Stromal cell of bone marrow (primary cell): Measurements from ENCODE around the gene TTC21B.
A peak's percentile ranks its signal among the peaks of the same experiment; 100 is the strongest.

ENCODE experiments used
- DNase-seq: peaks from one replicate; pipeline ENCODE4 v3.0.0-alpha.2; 2012; ENCODE audit warnings: low read depth

TTC21B gene

DNA sequence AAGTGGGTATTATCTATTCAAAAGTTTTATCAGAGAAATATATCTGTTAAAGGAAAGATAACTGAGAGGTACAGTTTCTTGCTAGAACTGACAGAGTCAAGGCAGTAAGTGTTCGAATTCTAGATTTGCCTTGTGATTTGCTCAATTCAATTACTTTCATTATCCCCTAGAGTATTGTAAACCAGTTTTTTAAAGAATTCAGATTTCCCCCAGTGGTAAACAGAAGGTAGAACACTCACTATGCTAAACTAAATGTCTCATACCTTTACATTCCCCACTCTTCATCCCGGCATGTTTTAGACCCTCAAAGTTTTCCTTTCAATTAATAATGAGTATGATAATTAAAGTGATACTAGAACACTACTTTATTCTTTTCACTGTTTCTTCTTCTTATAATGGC, 28.6 kb downstream of the TTC21B start:
- no peak for DNase-seq

DNA sequence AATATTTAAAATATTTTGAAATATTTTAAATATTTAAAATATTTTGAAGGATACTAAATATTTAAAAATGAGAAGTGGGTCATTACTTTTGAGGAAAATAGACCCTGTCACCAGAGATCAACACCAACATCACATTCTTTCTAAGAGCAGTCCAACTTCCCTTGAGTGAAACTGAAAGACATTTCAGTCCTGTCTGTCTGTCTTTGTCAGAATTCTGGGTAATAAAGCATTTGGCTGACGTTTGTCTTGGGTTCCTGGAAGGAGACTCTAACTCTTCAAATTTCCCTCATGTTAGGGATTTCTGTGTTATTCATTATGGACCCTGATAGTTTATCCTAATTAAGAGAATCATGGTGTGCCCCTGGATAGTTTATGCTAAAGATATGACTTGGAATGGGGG, 32.8 kb downstream of the TTC21B start:
- DNase-seq = no peak

DNA sequence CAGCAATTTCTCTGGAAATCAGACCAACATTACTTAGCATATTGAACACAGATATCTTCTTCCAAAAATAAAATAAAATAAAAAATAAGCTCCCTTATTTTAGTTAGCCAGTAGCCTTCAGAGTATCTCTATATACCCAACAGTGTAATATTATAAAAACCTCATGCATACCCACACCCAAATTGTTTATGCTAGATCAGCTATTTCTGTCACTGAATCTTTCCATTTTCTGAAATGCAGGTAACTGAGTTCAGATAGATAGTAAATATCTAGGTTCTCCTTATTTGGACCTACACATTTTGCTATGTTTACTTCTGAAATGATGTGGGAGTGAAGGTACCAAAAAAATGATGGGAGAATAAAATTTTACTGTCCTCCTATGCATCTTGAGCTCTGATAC, 39.9 kb downstream of the TTC21B start:
- no peak for DNase-seq

DNA sequence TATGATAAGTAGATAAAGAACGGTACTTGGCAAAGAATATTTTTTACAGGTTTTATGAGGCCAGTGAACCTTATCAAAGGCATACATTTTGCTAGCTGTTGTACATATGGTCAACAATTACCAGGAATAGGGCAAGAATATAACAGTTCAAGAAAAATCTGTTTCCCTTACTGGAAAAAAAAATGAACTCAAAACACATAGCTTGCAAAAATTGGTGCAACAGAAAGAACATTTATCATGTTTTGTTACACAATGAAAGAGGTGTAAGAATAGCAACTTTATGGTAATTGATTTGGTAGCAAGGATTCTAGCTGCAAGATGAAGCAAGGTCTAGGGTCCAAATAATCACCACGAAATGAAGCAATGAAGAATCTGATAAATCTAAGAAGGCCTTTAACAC, 41.6 kb downstream of the TTC21B start:
- no peak for DNase-seq

DNA sequence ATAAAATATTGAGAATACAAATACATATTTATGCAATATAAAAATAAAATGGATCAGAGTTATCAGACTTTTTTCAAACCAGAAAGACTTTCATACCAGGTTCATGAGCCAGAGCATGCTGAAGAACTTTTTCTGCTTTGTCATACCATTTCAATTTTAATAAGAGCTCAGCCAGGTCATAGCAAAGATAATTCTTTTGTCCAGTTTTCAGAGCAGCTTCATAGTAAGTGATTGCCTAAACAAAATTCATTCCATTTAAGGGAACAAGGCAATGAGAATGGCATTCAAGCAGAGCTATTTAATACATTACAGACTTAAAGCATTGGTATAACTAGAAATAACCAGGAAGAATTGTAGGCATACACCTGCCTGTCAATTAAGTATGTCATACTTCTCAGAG, 42.3 kb downstream of the TTC21B start:
- peak; percentile 28 for DNase-seq

DNA sequence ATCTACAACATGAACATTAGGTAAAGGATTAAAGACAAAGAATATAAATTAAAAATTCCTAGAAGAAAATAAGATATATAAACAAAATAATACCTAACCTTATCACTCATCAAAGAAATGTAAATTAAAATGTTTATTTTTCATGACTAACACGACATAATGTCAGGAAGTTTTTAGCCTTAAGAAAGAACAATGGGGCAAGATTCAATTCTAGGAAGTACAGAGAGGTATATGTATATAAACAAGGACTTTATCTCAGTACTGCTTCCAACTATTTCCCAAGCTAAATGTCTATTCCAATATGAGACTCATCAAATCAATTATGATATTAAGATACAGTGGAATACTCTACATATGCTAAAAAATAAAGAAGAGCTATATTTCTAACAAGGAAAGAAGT, 44.1 kb downstream of the TTC21B start:
- no peak for DNase-seq

DNA sequence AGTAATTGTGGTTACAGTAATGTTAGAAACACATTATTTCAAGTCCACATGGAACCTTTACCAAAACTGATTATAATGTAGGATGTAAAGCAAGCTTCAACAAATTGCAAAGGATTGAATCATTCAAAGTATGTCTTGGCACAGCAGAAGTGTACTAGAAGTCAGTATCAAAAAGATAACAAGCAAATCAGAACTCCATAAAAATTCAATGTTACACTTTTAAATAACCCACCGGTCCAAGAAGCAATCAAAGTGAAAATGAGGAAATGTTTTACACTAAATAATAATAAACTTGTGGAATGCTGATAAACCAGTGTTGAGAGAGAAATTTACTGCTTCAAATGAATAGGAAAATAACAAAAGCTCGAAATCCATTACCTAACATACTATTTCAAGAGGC, 47.7 kb downstream of the TTC21B start:
- DNase-seq = no peak

DNA sequence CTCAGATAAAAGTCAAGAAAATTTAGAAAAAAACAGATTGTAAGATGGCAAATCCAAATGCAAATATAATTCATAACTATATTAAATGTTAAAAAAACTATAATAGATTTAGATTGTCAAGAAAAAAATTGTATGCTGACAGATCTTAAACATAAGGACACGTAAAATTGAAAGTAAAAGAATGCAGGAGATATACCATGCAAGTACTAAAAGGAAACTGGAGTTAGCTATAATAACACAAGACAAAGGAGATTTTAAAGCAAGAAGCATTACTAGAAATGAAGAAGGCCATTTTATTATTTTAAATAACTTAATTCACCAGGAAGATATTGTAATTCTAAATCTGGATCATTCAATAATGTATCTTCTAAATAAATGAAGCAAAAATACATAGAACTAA, 48.3 kb downstream of the TTC21B start:
- DNase-seq = no peak

DNA sequence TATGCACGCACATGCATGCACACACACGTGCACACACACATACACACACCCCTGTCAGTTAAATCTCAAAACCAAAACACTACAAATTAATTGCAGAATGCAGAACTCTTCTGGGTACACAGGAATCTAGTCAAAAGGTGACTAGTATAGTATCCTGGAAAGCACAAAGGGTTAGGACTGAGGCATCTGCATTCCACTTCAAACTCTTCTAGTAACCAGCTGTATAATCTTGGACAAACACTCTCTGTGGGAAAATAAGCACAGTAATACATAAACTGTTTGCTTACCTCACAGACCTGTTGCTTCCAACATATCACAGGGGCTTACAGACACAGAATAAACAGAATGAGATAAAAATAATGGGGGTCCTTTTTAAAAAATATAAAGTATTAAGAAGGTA, 49.1 kb downstream of the TTC21B start:
- DNase-seq = no peak

DNA sequence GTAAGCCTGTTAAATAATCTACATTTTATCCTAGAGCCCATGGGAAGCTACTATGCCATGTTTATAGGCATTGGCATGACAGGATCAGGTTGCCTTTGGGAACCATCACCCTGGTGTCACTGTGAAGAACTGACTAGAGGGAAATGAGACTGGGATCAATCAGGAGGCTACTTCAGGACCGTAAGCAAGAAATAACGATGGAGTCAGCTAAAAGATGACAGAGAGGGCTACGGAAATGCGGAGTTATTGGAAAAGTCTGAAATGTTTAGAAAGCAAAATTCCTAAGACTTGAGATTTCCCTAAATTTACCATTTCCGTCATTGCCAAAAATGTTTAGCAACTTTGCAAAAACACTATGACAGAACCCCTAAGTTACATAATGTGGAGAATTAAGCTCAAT, 50.2 kb downstream of the TTC21B start:
- no peak for DNase-seq

DNA sequence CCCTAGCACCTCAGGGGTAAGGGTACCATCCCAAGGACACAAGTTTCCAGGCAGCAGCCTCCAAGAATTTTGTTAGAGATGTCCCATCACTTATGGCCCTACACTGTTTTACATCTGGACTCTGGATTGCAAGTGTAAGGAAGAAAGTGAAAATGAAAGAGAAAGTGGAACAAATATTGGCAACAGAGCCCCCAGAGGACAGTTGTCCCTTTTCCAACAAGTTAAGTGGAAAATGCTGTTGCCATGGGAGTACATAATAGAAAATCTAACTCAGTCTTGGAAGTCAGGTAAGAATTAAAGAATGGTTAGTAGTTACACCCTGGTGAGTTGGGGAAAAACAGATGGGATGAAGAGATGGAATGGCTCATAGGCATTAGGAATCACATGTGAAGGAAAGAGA, 50.6 kb downstream of the TTC21B start:
- peak; percentile 13 for DNase-seq

DNA sequence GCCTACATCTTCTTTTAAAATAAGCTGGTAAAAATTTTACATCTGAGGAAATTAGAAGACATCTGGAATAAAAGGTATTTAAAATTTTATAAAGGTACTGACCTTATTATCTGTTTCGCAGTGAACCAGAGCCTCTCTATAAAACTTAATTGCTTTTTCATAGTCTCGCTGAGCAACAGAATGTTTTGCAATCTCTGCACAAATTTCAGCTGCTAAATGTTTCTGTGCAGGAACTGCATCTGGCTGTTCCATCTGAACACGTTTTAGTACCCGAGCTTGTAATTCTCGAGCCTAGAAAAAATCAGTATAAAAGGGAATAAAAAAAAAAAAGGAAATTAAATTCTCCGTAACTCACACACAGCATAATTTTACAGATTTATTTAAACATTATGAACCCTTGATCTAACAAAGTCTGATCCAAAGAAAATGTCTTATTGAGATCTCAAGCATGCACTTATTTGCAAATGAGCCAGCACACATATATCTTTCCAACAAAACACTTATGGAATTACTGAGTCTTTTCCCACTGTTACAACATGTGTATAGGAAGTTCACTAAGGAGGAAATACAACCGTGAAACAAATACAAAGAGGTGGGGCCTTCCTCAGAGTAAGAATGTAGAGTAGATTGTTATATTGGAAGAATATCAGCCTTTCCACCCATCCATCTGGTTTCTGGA, 51.8 kb downstream of the TTC21B start:
- DNase-seq = no peak

DNA sequence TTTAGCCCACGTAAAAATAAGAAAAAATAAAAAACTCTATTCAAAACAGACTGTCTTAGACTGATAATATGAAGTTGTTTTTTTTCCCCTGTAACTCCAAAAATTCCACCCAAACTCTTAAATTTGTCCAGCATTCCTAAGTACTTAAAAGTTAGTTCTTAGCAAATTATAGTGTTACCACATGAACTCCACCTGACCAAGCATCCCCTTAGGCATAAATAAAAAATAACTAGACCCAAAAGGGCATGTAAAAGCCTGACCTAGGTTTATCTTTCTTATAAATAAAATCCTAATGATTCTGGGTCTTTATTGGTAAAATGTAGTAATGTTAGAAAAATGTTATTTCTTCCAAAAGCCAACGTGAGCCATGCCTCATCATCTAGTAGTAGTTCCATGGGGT, 54.3 kb downstream of the TTC21B start:
- no peak for DNase-seq

DNA sequence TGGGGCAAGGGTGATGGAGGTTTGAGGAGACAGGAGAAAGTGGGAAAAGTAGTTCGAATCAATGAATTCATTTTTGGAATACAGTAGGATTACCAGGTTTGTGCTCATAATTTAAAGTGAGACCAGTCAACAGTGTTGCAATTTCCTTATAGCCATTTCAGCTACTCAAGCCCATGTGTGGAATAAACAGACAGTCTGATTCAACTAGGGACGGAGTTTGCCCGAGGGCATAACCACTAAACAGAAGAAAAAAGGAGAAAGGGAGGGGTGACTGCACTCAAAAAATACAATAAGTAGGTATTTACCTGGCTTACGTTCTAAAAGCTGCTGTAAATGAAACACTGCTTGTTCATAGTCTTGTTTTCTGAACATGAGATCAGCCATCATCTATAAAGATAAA, 55.2 kb downstream of the TTC21B start:
- no peak for DNase-seq

DNA sequence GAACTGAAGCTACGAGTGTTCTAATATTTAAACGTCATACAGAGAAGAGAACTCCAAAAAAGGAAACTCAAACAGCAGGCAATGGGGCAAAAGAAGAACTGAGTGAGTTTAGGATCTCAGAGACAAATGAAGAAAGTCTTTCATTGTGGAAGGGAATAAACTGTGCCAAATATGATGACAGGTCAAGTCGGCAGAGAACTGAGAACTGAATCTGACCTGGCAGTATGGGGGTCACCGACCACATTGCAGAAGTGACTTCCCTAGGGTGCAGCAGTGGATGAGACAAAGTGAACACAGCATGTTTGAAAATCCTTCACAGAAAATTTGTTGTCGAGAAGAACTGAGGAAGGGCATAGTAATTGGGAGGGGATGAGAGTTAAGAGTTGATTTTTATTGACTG, 55.9 kb downstream of the TTC21B start:
- DNase-seq = no peak

DNA sequence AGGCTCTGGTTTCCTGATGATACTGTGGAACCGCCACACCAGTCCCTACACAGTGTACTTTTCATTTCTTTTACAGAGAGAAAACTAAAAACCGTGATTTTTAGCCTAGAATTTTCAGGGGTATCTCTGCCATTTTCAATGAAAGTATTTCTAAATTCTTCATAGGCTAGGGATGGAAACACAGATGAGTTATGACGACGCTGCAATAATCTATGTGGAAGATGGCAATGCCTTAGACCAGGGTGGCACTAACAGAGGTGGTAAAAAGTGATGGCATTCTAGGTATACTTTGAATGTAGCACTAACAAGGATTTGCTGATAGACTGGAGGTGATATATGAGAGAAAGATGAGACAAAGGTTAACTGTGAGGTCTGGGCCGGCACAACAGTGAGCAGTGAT, 56.5 kb downstream of the TTC21B start:
- DNase-seq = no peak

DNA sequence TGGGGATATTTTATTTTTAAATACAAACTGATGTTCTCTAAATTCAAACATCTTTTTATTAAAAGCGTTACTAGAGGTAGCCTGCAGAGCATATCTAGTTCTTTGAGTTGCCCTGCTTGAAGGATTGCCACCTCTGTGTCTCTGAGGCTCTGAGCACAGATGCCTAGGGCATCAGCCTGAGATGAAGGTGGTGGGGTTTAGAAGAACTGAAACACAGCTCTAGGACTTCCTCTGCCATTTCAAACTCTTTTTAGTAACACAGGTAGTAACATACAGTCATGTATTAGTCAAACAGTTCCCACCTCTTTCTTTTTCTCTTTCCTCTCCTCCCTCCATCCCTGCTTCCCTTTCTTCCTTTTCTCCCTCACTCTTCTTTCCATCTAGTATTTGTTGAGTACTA, 57.6 kb downstream of the TTC21B start:
- no peak for DNase-seq

DNA sequence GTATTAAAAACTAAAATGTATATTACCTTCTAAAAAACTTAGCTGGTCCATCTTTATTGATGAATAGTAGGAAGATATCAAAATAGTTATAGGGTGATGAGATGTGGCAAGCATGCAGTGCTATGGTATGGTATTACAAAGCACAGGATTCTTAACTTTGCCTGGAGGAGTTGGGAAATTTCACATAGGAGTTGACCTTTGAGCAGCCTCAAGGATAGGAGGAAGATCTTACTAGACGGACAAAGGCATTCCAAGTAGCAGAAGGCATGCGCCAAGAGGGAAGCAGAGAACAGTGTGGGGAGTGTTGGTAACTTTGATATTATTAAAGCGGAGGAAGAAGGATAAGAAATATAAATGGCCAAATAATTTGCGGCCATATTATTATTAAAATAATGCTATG, 60.0 kb downstream of the TTC21B start:
- DNase-seq = no peak

DNA sequence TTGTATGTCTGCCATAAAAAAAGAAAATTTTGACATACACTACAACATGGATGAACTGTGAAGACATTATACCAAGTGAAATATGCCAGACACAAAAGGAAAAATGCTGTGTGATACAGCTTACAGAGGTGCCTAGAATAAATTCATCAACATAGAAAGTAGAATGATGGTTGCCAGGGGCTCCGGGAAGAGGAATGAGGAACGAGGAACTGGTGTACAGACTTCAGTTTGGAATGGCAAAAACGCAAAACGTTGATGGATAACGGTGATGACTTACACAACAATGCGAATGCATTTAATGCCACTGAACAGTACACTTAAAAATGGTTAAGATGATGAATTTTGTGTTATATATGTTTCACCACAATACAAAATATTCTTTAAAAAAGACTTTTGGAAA, 61.0 kb downstream of the TTC21B start:
- DNase-seq = no peak

DNA sequence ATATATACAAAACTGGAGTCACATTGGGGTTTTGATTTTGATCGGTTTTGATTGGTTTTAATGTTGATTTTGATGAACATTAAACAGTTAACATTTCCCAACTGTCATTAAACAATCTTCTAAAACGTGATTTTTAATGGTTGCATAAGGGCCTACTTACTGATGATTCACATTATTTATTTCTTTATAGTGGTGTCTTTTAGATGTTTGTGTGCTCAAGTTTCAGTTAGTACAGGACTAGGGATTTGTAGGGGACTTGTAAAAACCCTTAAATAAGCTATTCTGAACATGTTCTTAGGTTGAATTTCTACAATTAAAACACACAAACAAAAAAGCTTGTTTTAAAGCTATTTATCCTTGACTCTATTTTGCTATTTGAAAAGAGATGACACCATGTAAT, 61.6 kb downstream of the TTC21B start:
- DNase-seq = no peak

DNA sequence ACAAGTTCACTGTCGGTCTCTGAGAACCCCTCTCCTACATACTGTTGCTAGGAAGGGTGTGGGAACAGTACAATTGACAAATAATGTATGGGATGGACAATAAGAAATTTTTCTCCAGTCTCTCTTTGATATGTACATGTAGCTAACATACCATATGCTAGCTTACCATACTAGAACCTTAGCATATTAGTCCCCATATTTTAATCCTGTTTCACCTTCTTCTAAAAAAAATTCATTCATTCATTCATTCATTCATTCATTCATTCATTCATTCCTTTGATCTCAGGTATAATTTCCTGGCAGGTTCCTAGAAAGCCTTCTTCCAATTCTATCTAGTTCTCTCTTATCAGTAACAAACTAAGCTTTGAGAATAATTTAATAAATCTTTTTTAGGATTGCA, 62.2 kb downstream of the TTC21B start:
- no peak for DNase-seq

DNA sequence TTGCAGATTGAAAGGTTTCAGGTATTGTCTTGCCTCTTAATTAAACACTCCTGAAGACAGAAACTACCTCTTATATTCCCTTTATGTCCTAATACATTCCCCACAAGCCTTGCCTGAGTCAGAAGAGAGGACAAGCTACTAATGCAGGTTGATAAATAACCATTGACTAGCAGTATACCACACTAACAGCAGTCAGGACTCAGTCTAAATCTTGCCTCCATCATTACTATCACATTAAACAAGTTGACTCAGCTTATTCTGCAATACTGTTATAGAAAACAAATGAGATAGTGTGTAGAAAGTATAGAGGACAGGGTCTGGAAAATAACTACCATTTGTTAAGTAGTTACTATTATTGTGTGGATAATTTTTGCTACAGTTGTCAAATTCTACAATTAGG, 63.8 kb downstream of the TTC21B start:
- DNase-seq = no peak

DNA sequence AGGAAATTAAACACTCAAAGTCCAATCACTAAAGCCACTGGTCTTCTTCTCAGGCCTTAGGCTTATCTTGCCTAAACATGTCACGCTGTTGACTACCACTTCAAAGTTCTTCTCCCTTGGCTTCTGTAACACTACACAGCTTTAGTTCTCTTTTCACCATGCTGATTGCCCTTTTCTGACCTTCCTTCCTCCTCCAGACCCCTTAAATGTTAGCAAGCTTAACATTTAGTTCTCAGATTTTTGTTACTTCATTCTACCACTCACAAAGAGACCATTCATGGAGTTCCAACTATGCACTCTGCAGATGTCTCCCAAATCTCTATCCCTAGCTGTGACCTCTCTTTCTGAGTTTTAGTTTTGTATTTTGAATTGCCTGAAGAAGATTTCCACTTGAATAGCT, 64.4 kb downstream of the TTC21B start:
- no peak for DNase-seq

DNA sequence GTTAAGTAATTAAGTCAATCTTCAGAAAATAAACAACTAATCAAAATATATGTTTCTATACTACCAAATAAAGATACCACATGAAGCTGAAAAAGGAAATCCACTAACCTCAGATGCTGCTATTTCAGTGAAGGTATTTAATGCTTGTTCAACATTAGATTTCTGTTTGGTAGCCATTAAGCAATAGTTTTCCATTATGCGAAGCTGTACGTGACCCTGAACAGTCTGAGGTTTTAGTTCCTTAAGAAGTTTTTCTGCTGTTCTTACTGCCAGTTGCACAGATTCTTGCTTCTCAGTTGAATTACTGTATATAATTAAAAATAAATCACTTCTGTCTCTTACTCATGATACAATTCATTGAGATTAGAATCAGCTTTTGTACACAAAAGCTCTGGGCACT, 65.4 kb downstream of the TTC21B start:
- no peak for DNase-seq
